GM21825 (cell line): ENCODE measurements around the gene UMPS.
A peak's percentile ranks its signal among the peaks of the same experiment; 100 is the strongest.

ENCODE experiments used
- ATAC-seq: cut with Tn5 transposase; IDR thresholded peaks from one replicate; pipeline ENCODE4 v1.9.1; 2021; ENCODE audit warnings: mild to moderate bottlenecking, moderate library complexity; ENCODE audit not compliant: unreplicated experiment

The UMPS gene

GRCh38 chr3:124730129-124730940 lies at the start of gene UMPS:
Gene UMPS, plus strand, starts transcription at chr3:124730452. Its CDS starts 20 bp downstream, at chr3:124730472.
- ATAC-seq: peak; percentile 99

DNA sequence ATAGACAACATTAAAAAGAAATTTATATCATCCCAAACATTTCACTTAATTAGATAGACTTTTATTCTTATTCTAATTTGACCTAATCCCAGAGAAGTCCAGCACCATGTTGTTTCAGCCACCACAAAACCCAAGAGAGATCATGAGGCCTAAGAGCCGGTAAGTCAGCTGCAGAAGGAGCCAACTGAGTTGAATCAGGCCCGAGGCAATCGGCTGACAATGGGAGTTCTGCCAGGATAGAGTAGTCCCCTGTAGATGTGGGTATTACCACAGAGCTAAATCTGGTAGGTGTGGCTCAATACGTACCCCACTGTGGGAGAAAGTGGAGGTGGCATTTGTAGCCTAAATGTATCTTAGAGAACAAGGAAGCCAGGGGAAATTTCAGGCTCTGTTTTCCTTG lies 49.7 kb upstream of the UMPS start:
- no peak for ATAC-seq

GRCh38 chr3:124682263-124682662 lies 48.0 kb upstream of the UMPS start:
- no peak for ATAC-seq

DNA sequence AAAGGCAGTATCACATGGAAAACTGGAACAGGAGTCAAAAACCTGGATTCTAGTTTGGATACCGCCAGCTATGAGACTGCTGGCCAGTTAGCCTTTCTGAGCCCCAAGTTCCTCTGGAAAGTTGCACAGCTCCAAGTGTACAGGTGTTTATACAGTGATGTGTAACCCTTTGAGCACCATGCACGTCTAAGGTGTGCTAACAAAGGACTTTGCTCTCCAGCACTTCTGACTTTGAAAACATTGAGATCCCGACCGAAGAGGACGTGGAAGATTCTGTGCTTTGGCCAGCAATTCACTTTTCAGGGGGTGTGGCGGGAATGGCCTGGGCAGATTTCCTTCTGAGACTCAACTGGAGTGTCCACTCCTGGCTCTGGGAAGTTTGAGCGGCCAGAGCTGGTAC lies 45.8 kb upstream of the UMPS start:
- no peak for ATAC-seq

DNA sequence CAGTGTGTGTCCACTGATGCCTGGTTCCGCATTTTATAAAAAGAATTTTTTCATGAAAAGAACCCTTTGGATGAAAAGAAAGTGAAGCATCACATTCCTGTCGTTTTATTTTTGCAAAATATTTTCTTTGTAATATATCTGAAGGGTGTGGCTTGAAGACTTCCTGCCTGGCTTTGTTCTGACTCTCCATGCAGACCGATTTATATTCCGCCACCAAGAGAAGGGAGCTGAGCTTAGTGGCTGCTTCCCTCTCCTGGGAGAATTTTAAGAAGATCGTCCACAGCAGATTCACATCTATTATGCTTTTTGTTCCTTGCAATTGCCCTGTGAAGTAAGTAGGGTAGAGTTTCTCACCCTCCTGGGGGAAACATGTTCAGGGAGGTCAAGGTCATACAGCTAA lies 45.2 kb upstream of the UMPS start:
- no peak for ATAC-seq

DNA sequence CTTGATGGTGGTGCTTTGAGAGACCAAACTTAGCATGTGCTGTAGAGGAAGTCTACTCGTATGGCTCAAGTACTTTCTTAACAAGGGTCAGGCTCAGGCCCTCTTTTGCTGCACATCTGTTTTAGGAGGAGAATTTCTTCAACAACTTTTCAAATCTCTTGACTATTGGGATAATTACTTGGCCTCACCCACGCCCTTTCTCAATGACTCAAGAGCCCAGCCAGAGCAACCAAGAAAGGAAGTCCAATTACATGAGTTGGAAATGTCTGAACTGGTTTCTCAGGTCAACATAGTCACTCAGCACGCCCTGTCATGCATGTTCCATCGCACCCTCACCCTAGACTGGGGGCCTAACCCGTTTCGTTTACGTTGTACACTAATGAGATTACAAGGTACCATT lies 44.8 kb upstream of the UMPS start:
- no peak for ATAC-seq

DNA sequence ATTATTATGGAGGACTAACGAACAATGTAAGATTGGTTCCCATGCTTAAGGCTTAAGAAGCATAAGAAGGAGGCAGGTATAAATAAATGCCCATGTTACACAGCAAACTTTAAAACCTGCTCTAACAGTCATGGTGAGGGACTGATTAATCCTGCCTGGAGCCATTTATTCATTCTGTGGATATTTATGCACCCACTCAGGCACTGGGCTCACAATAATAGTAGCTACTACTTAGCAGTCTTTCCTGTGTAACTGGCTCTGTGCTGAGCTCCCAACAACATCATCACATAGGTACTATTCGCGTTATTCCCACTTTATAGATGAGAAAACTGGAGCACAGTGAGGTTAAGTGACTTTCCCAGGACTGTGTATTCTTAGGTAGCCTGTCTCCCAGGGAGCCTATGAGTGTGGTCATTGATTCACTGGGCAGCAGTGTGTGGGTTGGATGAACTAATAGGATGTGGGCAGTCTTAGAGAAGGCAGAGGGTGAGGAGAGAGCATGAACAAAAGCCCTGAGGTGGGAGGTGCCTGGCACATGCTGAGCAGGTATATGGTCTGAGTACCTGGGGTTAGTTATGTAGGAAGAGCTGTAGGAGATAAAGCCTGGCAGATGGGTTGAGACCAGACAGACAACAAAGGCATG lies 44.1 kb upstream of the UMPS start:
- no peak for ATAC-seq

GRCh38 chr3:124688581-124689454 lies 41.4 kb upstream of the UMPS start:
- no peak for ATAC-seq

- ATAC-seq: no peak
Observed at GRCh38 chr3:124691599-124691998, 38.7 kb upstream of the UMPS start.

DNA sequence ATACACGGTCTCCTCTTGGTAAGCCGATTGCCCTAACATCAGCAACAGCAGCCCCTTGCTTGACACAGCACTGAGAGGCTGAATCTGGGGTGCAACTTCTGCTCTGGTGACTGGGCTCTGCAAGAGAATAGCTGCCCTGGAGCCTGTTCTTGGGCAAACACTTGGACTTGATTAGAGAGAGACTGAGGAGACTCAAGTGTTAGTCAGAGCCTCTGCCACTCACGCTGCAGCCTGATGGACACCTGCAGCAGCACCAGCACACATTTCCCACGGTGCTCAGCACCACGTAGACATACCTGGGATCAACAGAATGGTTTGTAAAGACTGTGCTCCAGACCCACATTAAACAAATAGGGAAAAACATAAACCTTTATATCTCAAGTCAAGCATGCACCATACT lies 35.8 kb upstream of the UMPS start:
- ATAC-seq: no peak

DNA sequence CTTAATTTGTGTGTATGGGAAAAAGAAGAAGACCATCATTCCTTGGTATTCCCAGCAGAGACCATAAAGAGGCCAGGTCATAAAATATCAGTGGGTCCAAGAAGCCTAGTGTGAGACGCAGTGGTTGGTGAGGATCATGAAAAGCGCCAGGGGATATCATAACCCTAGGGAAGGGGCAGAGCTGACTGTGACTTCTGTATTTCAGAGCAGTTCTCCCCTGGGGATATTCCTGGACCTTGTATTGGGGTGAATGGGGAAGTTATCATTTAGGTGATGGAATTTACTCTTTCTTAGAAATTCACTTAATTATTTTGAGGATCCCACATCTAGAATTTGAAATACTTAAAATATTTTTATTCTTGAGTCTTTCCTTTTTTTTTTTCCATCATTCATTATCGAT lies 34.9 kb upstream of the UMPS start:
- no peak for ATAC-seq

- ATAC-seq: no peak
Observed at GRCh38 chr3:124696006-124696405, 34.2 kb upstream of the UMPS start.

- no peak for ATAC-seq
Observed at GRCh38 chr3:124697302-124697701, 33.0 kb upstream of the UMPS start.

DNA sequence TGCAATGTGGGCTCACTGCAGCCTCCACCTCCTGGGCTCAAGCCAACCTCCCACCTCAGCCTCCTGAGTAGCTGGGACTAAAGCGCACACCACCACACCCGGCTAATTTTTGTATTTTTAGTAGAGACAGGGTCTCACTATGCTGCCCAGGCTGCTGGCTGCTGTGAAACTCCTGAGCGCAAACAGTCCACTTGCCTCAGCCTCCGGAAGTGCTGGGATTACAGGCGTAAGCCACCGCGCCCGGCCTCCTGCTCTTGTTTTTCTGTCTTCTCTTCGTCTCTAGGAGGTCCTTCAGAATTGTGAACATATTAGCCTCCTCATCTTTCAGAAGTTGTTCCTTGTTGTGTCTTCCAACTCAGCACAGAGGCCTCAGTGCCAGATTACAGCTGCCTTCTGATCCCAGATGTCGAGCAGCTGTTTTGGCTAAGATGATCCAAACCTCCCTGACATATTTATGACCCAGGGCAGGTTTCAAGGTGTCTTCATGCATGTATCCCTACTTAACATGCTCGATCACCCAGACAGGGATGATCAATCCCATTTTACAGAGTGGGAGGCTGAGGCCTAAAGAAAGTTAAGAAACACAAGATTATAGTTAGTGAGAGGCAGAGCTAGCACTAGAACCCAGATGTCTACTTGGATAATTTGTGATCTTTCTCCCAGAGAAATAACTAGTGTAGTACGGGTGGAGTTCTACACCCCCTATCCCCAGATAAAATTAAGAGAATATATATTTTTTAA lies 32.1 kb upstream of the UMPS start:
- ATAC-seq: no peak

DNA sequence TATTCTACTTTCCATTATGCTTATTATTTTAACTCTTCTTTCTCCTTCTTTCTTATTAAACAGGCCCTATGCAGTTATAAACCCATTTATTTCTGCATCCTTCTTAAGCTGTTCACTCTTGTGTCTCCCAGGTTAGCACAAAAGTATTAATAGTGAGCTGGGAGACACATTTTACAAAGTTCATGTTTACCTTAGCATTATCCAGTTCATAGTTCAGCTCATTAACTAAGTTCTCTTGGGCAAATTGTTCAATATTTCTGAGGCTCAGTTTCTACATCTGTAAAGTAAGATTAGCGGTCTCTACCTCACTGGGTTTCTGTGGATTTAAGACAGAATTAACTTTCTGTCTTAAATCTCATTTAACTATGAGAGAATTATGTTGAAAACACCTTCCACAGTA lies 31.2 kb upstream of the UMPS start:
- ATAC-seq: no peak

DNA sequence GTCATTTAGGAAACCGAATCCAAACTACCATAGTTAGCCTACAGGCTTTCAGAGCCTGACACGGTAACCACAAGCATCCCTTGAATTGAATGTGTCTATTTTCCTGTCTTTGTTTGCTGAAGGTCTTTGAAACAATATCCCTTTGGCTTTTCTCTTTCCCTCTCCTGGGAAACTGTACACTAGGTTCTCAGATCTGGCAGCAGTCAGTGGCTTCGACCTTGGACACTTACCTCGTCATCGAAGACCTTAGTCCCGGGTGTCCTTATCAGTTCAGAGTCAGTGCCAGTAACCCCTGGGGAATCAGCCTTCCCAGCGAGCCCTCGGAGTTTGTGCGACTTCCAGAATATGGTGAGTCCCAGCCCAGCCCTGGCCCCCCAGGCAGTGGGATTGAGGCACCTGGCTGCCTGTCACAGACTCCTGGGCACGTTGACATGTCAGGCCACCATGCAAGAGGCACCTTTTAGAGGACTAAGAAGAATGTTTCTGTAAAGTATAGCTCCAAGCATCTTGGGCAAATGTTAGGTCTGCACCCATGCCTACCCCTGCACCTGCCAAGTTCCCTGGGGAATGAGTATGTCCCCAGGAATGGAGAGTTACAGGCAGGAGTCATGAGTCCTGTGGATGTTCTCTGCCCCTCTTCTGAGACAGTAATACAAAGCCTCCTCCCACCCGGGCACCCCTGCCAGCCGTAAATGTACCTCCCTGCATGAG lies 30.4 kb upstream of the UMPS start:
- no peak for ATAC-seq

GRCh38 chr3:124700880-124701684 lies 29.2 kb upstream of the UMPS start:
- ATAC-seq: no peak

- no peak for ATAC-seq
Observed at GRCh38 chr3:124701687-124702086, 28.6 kb upstream of the UMPS start.

- ATAC-seq: no peak
Observed at GRCh38 chr3:124702950-124703349, 27.3 kb upstream of the UMPS start.
